Activated naive CD8-positive, alpha-beta T cell treated with anti-CD3 and anti-CD28 coated beads for 36 hours (primary cell): ENCODE data around the gene LRTM1. TPM values are rescaled to one million over a fixed set of nuclear protein-coding genes. Genes with fewer than 3 reads are reported as not detected.

Experiments used
- DNase-seq: peaks from one replicate; pipeline ENCODE4 v3.0.0; 2021
- H3K27ac Mint-ChIP-seq: one replicate; pipeline ENCODE4 v1.8.0; 2022; ENCODE audit warnings: mild to moderate bottlenecking, moderate library complexity, mixed read lengths
- H3K27me3 Mint-ChIP-seq: one replicate; pipeline ENCODE4 v1.8.0; 2022; ENCODE audit warnings: mild to moderate bottlenecking, mixed read lengths
- H3K36me3 Mint-ChIP-seq: one replicate; pipeline ENCODE4 v1.8.0; 2021; ENCODE audit warnings: mild to moderate bottlenecking, mixed read lengths
- H3K4me1 Mint-ChIP-seq: one replicate; pipeline ENCODE4 v1.8.0; 2021; ENCODE audit warnings: mixed read lengths
- H3K4me3 Mint-ChIP-seq: one replicate; pipeline ENCODE4 v1.8.0; 2022; ENCODE audit warnings: mild to moderate bottlenecking, moderate library complexity, mixed read lengths
- H3K9me3 Mint-ChIP-seq: one replicate; pipeline ENCODE4 v1.8.0; 2022; ENCODE audit warnings: mixed read lengths
- total RNA-seq, 2 experiments: library from RNA; stranded (reverse); gene quantifications; one replicate each; pipeline ENCODE4 v1.2.3, GENCODE V29; 2021

The LRTM1 gene
- total RNA-seq, 2 experiments from 2014 or later: not detected

- no peak overlapping the region for H3K27ac Mint-ChIP-seq
- H3K27me3 Mint-ChIP-seq: no peaks in the 10 kb centered on the region
- no peaks in the 10 kb centered on the region for H3K36me3 Mint-ChIP-seq
- peaks cover 3% of the 10 kb centered on the region for H3K9me3 Mint-ChIP-seq
- H3K4me1 Mint-ChIP-seq: no peaks in the 10 kb centered on the region
- DNase-seq: no peak
- H3K4me3 Mint-ChIP-seq: no peak overlapping the region
These were observed 11.1 kb downstream of the LRTM1 start for GRCh38 chr3:54916732-54917131.

GRCh38 chr3:54915976-54916375, 11.9 kb downstream of the LRTM1 start:
- DNase-seq: no peak
- Mint-ChIP-seq H3K4me1 (no peaks in the 10 kb centered on the region), H3K27ac (no peak overlapping the region), H3K27me3 (no peaks in the 10 kb centered on the region), H3K36me3 (no peaks in the 10 kb centered on the region), H3K4me3 (no peak overlapping the region), H3K9me3 (peaks cover 1% of the 10 kb centered on the region)

GRCh38 chr3:54915181-54915580, 12.7 kb downstream of the LRTM1 start:
- Mint-ChIP-seq H3K4me3 (no peak overlapping the region), H3K4me1 (no peaks in the 10 kb centered on the region), H3K27ac (no peak overlapping the region), H3K9me3 (no peaks in the 10 kb centered on the region), H3K27me3 (no peaks in the 10 kb centered on the region), H3K36me3 (no peaks in the 10 kb centered on the region)
- no peak for DNase-seq

- H3K4me3 Mint-ChIP-seq: no peak overlapping the region
- no peak overlapping the region for H3K27ac Mint-ChIP-seq
- no peaks in the 10 kb centered on the region for H3K9me3 Mint-ChIP-seq
- no peaks in the 10 kb centered on the region for H3K4me1 Mint-ChIP-seq
- H3K36me3 Mint-ChIP-seq: no peaks in the 10 kb centered on the region
- DNase-seq: no peak
- no peaks in the 10 kb centered on the region for H3K27me3 Mint-ChIP-seq
These were observed 13.7 kb downstream of the LRTM1 start for GRCh38 chr3:54914180-54914579.

GRCh38 chr3:54909191-54909590, 18.7 kb downstream of the LRTM1 start:
- DNase-seq: no peak
- no peak overlapping the region for H3K4me3 Mint-ChIP-seq
- H3K27me3 Mint-ChIP-seq: no peaks in the 10 kb centered on the region
- no peaks in the 10 kb centered on the region for H3K4me1 Mint-ChIP-seq
- no peaks in the 10 kb centered on the region for H3K9me3 Mint-ChIP-seq
- H3K36me3 Mint-ChIP-seq: no peaks in the 10 kb centered on the region
- no peak overlapping the region for H3K27ac Mint-ChIP-seq

- Mint-ChIP-seq H3K27me3 (no peaks in the 10 kb centered on the region), H3K36me3 (no peaks in the 10 kb centered on the region), H3K4me1 (no peaks in the 10 kb centered on the region), H3K9me3 (peaks cover 2% of the 10 kb centered on the region), H3K27ac (no peak overlapping the region), H3K4me3 (no peak overlapping the region)
- no peak for DNase-seq
These were observed 21.1 kb downstream of the LRTM1 start for GRCh38 chr3:54906763-54907162.

GRCh38 chr3:54905920-54906319, 21.9 kb downstream of the LRTM1 start:
- H3K27me3 Mint-ChIP-seq: no peaks in the 10 kb centered on the region
- no peak for DNase-seq
- H3K9me3 Mint-ChIP-seq: peaks cover 2% of the 10 kb centered on the region
- no peak overlapping the region for H3K27ac Mint-ChIP-seq
- H3K36me3 Mint-ChIP-seq: no peaks in the 10 kb centered on the region
- H3K4me1 Mint-ChIP-seq: no peaks in the 10 kb centered on the region
- no peak overlapping the region for H3K4me3 Mint-ChIP-seq

- DNase-seq: no peak
- Mint-ChIP-seq H3K27me3 (no peaks in the 10 kb centered on the region), H3K4me3 (no peak overlapping the region), H3K4me1 (no peaks in the 10 kb centered on the region), H3K27ac (no peak overlapping the region), H3K36me3 (no peaks in the 10 kb centered on the region), H3K9me3 (peaks cover 2% of the 10 kb centered on the region)
These were observed 22.5 kb downstream of the LRTM1 start for GRCh38 chr3:54905261-54905888.

GRCh38 chr3:54901906-54902685, 25.8 kb downstream of the LRTM1 start:
- H3K9me3 Mint-ChIP-seq: peaks cover 2% of the 10 kb centered on the region
- no peaks in the 10 kb centered on the region for H3K4me1 Mint-ChIP-seq
- no peaks in the 10 kb centered on the region for H3K27me3 Mint-ChIP-seq
- DNase-seq: no peak
- H3K4me3 Mint-ChIP-seq: no peak overlapping the region
- H3K27ac Mint-ChIP-seq: no peak overlapping the region
- H3K36me3 Mint-ChIP-seq: no peaks in the 10 kb centered on the region

- no peak for DNase-seq
- H3K27ac Mint-ChIP-seq: no peak overlapping the region
These were observed 26.8 kb downstream of the LRTM1 start for GRCh38 chr3:54900838-54901591.

GRCh38 chr3:54899273-54899672, 28.6 kb downstream of the LRTM1 start:
- no peaks in the 10 kb centered on the region for H3K27me3 Mint-ChIP-seq
- no peaks in the 10 kb centered on the region for H3K4me1 Mint-ChIP-seq
- no peak overlapping the region for H3K4me3 Mint-ChIP-seq
- no peak overlapping the region for H3K27ac Mint-ChIP-seq
- H3K36me3 Mint-ChIP-seq: no peaks in the 10 kb centered on the region
- DNase-seq: no peak
- peaks cover 2% of the 10 kb centered on the region for H3K9me3 Mint-ChIP-seq

More at GRCh38 chr3:54900838-54901591, 26.8 kb downstream of the LRTM1 start:
- H3K27me3 Mint-ChIP-seq: no peaks in the 10 kb centered on the region
- H3K4me3 Mint-ChIP-seq: no peak overlapping the region
- no peaks in the 10 kb centered on the region for H3K4me1 Mint-ChIP-seq
- H3K36me3 Mint-ChIP-seq: no peaks in the 10 kb centered on the region
- H3K9me3 Mint-ChIP-seq: peaks cover 2% of the 10 kb centered on the region

- Mint-ChIP-seq H3K4me1 (no peaks in the 10 kb centered on the region), H3K36me3 (no peaks in the 10 kb centered on the region), H3K27me3 (no peaks in the 10 kb centered on the region), H3K27ac (no peak overlapping the region), H3K4me3 (no peak overlapping the region), H3K9me3 (no peaks in the 10 kb centered on the region)
- DNase-seq: no peak
These were observed 30.7 kb downstream of the LRTM1 start for GRCh38 chr3:54897028-54897711.

- DNase-seq: no peak
- no peaks in the 10 kb centered on the region for H3K36me3 Mint-ChIP-seq
- no peaks in the 10 kb centered on the region for H3K9me3 Mint-ChIP-seq
- no peaks in the 10 kb centered on the region for H3K27me3 Mint-ChIP-seq
- H3K4me1 Mint-ChIP-seq: no peaks in the 10 kb centered on the region
- no peak overlapping the region for H3K4me3 Mint-ChIP-seq
- no peak overlapping the region for H3K27ac Mint-ChIP-seq
These were observed 32.2 kb downstream of the LRTM1 start for GRCh38 chr3:54895613-54896012.

GRCh38 chr3:54892168-54892567, 35.7 kb downstream of the LRTM1 start:
- no peaks in the 10 kb centered on the region for H3K4me1 Mint-ChIP-seq
- no peaks in the 10 kb centered on the region for H3K36me3 Mint-ChIP-seq
- DNase-seq: no peak
- H3K9me3 Mint-ChIP-seq: peaks cover 3% of the 10 kb centered on the region
- H3K4me3 Mint-ChIP-seq: no peak overlapping the region
- no peaks in the 10 kb centered on the region for H3K27me3 Mint-ChIP-seq
- no peak overlapping the region for H3K27ac Mint-ChIP-seq

- Mint-ChIP-seq H3K4me1 (no peaks in the 10 kb centered on the region), H3K9me3 (peaks cover 3% of the 10 kb centered on the region), H3K36me3 (no peaks in the 10 kb centered on the region), H3K4me3 (no peak overlapping the region), H3K27me3 (no peaks in the 10 kb centered on the region), H3K27ac (no peak overlapping the region)
- DNase-seq: no peak
These were observed 36.3 kb downstream of the LRTM1 start for GRCh38 chr3:54891540-54891897.
